PC-9 (cell line): ENCODE results near the gene TXNRD1. TPM values are rescaled to one million over a fixed set of nuclear protein-coding genes. Genes with fewer than 3 reads are reported as not detected.
"Not testable (repeated sequence)": the region's sequence is repeated elsewhere in the genome, so short reads cannot be mapped to it uniquely, and the experiment has no call there.

ENCODE experiments used
- BruUV-seq: library from RNA; stranded (reverse); fragments of 400-500 nt; replicated peaks from 2 replicates; lab custom pipeline; 2021; lab: Mats Ljungman, UMichigan
- CTCF ChIA-PET: fragments of 300-600 bp; sonication (Branson Sonifier 250); formaldehyde crosslinking; loops from one replicate; lab custom pipeline; 2022; ENCODE audit warnings: antibody characterized with exemption; lab: Charles Lee
- POLR2A ChIA-PET: fragments of 300-600 bp; sonication (Branson Sonifier 250); formaldehyde crosslinking; loops from one replicate; lab custom pipeline; 2022; ENCODE audit warnings: antibody characterized with exemption; ENCODE audit not compliant: unreplicated experiment; lab: Charles Lee
- DNase-seq, 2 experiments: peaks; one replicate each; pipeline versions ENCODE4 v3.0.0 to v3.0.0-alpha.2; 2015 to 2022; ENCODE audit warnings: mixed read lengths in 1 of 2
- H2AFZ ChIP-seq: fragments of 200-600 bp; sonication (generic); 2 replicates; pipeline ENCODE4 v1.8.1; 2017; ENCODE audit warnings: antibody characterized with exemption
- H3F3A ChIP-seq: fragments of 200-600 bp; sonication (generic); 2 replicates; pipeline ENCODE4 v1.8.1; 2017; ENCODE audit warnings: antibody characterized with exemption, mild to moderate bottlenecking, low read depth; ENCODE audit not compliant: insufficient read depth
- H3K27ac ChIP-seq: fragments of 200-600 bp; sonication (generic); 2 replicates; pipeline ENCODE4 v1.6.1; 2016; ENCODE audit warnings: mixed run types
- H3K27me3 ChIP-seq: fragments of 200-600 bp; sonication (generic); 2 replicates; pipeline ENCODE4 v1.6.1; 2016; ENCODE audit warnings: low read depth, mixed run types; ENCODE audit not compliant: insufficient read depth
- H3K36me3 ChIP-seq: fragments of 200-600 bp; sonication (generic); 2 replicates; pipeline ENCODE4 v1.6.1; 2016; ENCODE audit warnings: low read depth, mixed run types
- H3K4me1 ChIP-seq: fragments of 200-600 bp; sonication (generic); replicated peaks from 2 replicates; pipeline ENCODE4 v1.6.1; 2016; ENCODE audit warnings: mixed run types; ENCODE audit not compliant: insufficient read depth
- H3K4me2 ChIP-seq: fragments of 200-600 bp; sonication (generic); 2 replicates; pipeline ENCODE4 v1.6.1; 2017; ENCODE audit warnings: mixed run types
- H3K4me3 ChIP-seq: fragments of 200-600 bp; sonication (generic); 2 replicates; pipeline ENCODE4 v1.6.1; 2016; ENCODE audit warnings: mixed run types
- H3K79me2 ChIP-seq: fragments of 200-600 bp; sonication (generic); 2 replicates; pipeline ENCODE4 v1.6.1; 2017; ENCODE audit warnings: low read depth, mixed run types
- H3K9me2 ChIP-seq: fragments of 200-600 bp; sonication (generic); 2 replicates; pipeline ENCODE4 v1.8.1; 2017; ENCODE audit warnings: mild to moderate bottlenecking; ENCODE audit not compliant: insufficient read depth
- H3K9me3 ChIP-seq: fragments of 200-600 bp; sonication (generic); 2 replicates; pipeline ENCODE4 v1.8.1; 2016; ENCODE audit warnings: low read depth; ENCODE audit not compliant: insufficient read depth
- H4K20me1 ChIP-seq: fragments of 200-600 bp; sonication (generic); 2 replicates; pipeline ENCODE4 v1.8.1; 2017; ENCODE audit not compliant: insufficient read depth
- CTCF ChIP-seq: fragments of 200-600 bp; sonication (generic); conservative IDR thresholded peaks from 2 replicates; pipeline ENCODE4 v1.6.1; 2017; ENCODE audit warnings: mixed run types, antibody characterized with exemption, mild to moderate bottlenecking, moderate library complexity
- EZH2 ChIP-seq: fragments of 200-600 bp; sonication (generic); IDR thresholded peaks from 2 replicates; pipeline ENCODE4 v1.8.0; 2017; ENCODE audit warnings: antibody characterized with exemption, low read depth
- intact Hi-C: fragments of 100-400 bp; cut with micrococcal nuclease; formaldehyde crosslinking; loops from one replicate; pipeline ENCODE4 v1.10.0; 2022; ENCODE audit not compliant: unreplicated experiment
- total RNA-seq: library from RNA; stranded (reverse); gene quantifications from 2 replicates; pipeline ENCODE4 v1.2.3, GENCODE V29; 2021

Gene TXNRD1
- total RNA-seq, 1 experiment from 2014 or later: 1,250 TPM

GRCh38 chr12:104329707-104330532, 114.3 kb downstream of the TXNRD1 start:
- H3K4me1 ChIP-seq: peaks cover 32% of the 10 kb centered on the region; the same call in 1 of the 2 replicates
- H2AFZ ChIP-seq: no peak overlapping the region
- intact Hi-C loops: no loop called here
- peaks cover 93% of the 10 kb centered on the region for H3K79me2 ChIP-seq
- H3K4me2 ChIP-seq: no peak overlapping the region
- H3F3A ChIP-seq: peaks cover 100% of the 10 kb centered on the region
- peaks cover 99% of the 10 kb centered on the region for H4K20me1 ChIP-seq
- no peak for TF ChIP-seq EZH2
- TF ChIP-seq CTCF: no peak
- H3K9me2 ChIP-seq: no peaks in the 10 kb centered on the region
- POLR2A ChIA-PET: no interaction called here
- DNase-seq: no peak
- peak overlapping the region; percentile 49 for H3K27ac ChIP-seq
- no TSS peak for BruUV-seq
- H3K9me3 ChIP-seq: no peaks in the 10 kb centered on the region
- H3K27me3 ChIP-seq: no peaks in the 10 kb centered on the region
- H3K4me3 ChIP-seq: no peak overlapping the region
- CTCF ChIA-PET: no interaction called here
- peaks cover 87% of the 10 kb centered on the region for H3K36me3 ChIP-seq

- intact Hi-C loops: no loop called here
Measured at GRCh38 chr12:104331376-104331775, 115.8 kb downstream of the TXNRD1 start.

GRCh38 chr12:104332273-104332672, 116.7 kb downstream of the TXNRD1 start:
- DNase-seq, H3K9me3 ChIP-seq, intact Hi-C loops, BruUV-seq, H3K27me3 ChIP-seq, H3K4me3 ChIP-seq, H3K4me2 ChIP-seq, H2AFZ ChIP-seq, CTCF ChIA-PET, H3K9me2 ChIP-seq, POLR2A ChIA-PET: not testable (repeated sequence)
- peak overlapping the region; percentile 62 for H3K27ac ChIP-seq
- peaks cover 99% of the 10 kb centered on the region for H4K20me1 ChIP-seq
- H3F3A ChIP-seq: peaks cover 100% of the 10 kb centered on the region
- H3K4me1 ChIP-seq: peaks cover 41% of the 10 kb centered on the region; the same call in 1 of the 2 replicates
- H3K36me3 ChIP-seq: peaks cover 88% of the 10 kb centered on the region
- peaks cover 93% of the 10 kb centered on the region for H3K79me2 ChIP-seq

More at GRCh38 chr12:104331376-104331775, 115.8 kb downstream of the TXNRD1 start:
- H3K4me3 ChIP-seq: no peak overlapping the region
- H2AFZ ChIP-seq: no peak overlapping the region
- H3K36me3 ChIP-seq: peaks cover 88% of the 10 kb centered on the region
- no peaks in the 10 kb centered on the region for H3K9me2 ChIP-seq
- H3K27me3 ChIP-seq: no peaks in the 10 kb centered on the region
- BruUV-seq: no TSS peak
- H4K20me1 ChIP-seq: peaks cover 99% of the 10 kb centered on the region
- ChIA-PET POLR2A (no interaction called here), CTCF (no interaction called here)
- H3K27ac ChIP-seq: peak overlapping the region; percentile 62
- TF ChIP-seq EZH2 (no peak), CTCF (no peak)
- H3K4me2 ChIP-seq: no peak overlapping the region
- peaks cover 32% of the 10 kb centered on the region; the same call in 1 of the 2 replicates for H3K4me1 ChIP-seq
- peaks cover 100% of the 10 kb centered on the region for H3F3A ChIP-seq
- no peak for DNase-seq
- H3K9me3 ChIP-seq: no peaks in the 10 kb centered on the region
- peaks cover 93% of the 10 kb centered on the region for H3K79me2 ChIP-seq
